ACHN (cell line): ENCODE measurements around the gene KCND3.

Experiments used
- DNase-seq: peaks from one replicate; pipeline ENCODE4 v3.0.0-alpha.2; 2015
- in situ Hi-C: cut with HindIII; loops from 2 replicates; pipeline ENCODE4 v1.10.0; 2017; ENCODE audit warnings: low sequenced_read_pairs, low pct_ligation_motif_present, low pct_unique_long_range_greater_than_20kb

KCND3 gene

GRCh38 chr1:111903148-111903870, 86.2 kb downstream of the KCND3 start:
- no peak for DNase-seq
- in situ Hi-C loops, result no loop called here

GRCh38 chr1:111895469-111895868, 94.0 kb downstream of the KCND3 start:
- in situ Hi-C loops, result no loop called here
- no peak for DNase-seq

GRCh38 chr1:111895017-111895416, 94.5 kb downstream of the KCND3 start:
- in situ Hi-C loops, result no loop called here
- DNase-seq, result no peak

- in situ Hi-C loops, result no loop called here
- no peak for DNase-seq
These were observed 95.0 kb downstream of the KCND3 start for GRCh38 chr1:111894497-111894896.

GRCh38 chr1:111891566-111891965, 97.9 kb downstream of the KCND3 start:
- no peak for DNase-seq
- in situ Hi-C loops, result no loop called here

- in situ Hi-C loops, result no loop called here
- DNase-seq, result no peak
These were observed 100.6 kb downstream of the KCND3 start for GRCh38 chr1:111888740-111889376.

GRCh38 chr1:111887875-111888274, 101.6 kb downstream of the KCND3 start:
- no peak for DNase-seq
- in situ Hi-C loops, result no loop called here

- in situ Hi-C loops, result no loop called here
- DNase-seq, result no peak
These were observed 102.1 kb downstream of the KCND3 start for GRCh38 chr1:111887385-111887784.

- no peak for DNase-seq
- in situ Hi-C loops, result no loop called here
These were observed 102.7 kb downstream of the KCND3 start for GRCh38 chr1:111886741-111887140.

- no peak for DNase-seq
- in situ Hi-C loops, result no loop called here
These were observed 104.6 kb downstream of the KCND3 start for GRCh38 chr1:111884772-111885443.

GRCh38 chr1:111882986-111883560, 106.4 kb downstream of the KCND3 start:
- in situ Hi-C loops, result no loop called here

GRCh38 chr1:111882559-111882958, 106.9 kb downstream of the KCND3 start:
- DNase-seq, result no peak
- in situ Hi-C loops, result no loop called here

More at GRCh38 chr1:111882986-111883560, 106.4 kb downstream of the KCND3 start:
- DNase-seq, result no peak

GRCh38 chr1:111880881-111881837, 108.3 kb downstream of the KCND3 start:
- in situ Hi-C loops, result no loop called here
- DNase-seq, result no peak

- DNase-seq, result no peak
- in situ Hi-C loops, result no loop called here
These were observed 110.4 kb downstream of the KCND3 start for GRCh38 chr1:111879081-111879480.

- no peak for DNase-seq
- in situ Hi-C loops, result no loop called here
These were observed 110.8 kb downstream of the KCND3 start for GRCh38 chr1:111878649-111879048.

- DNase-seq, result no peak
- in situ Hi-C loops, result no loop called here
These were observed 111.4 kb downstream of the KCND3 start for GRCh38 chr1:111878091-111878490.

GRCh38 chr1:111876631-111877030, 112.8 kb downstream of the KCND3 start:
- in situ Hi-C loops, result no loop called here
- no peak for DNase-seq

GRCh38 chr1:111875640-111876039, 113.8 kb downstream of the KCND3 start:
- DNase-seq, result no peak
- in situ Hi-C loops, result no loop called here
